ENCODE measurements around the gene ROBO2.

The ROBO2 gene

GRCh38 chr3:77491961-77492360 is 452.1 kb downstream of the ROBO2 start:
- TF ChIP-seq ZFX (IDR thresholded peaks at IDR 0.05) (no peak), CTCF (conservative IDR thresholded peaks at IDR 0.05) (no peak)
- H3K27ac ChIP-seq, result no peak overlapping the region

GRCh38 chr3:77500721-77501120 is 460.8 kb downstream of the ROBO2 start:
- TF ChIP-seq CTCF (conservative IDR thresholded peaks at IDR 0.05) (no peak), ZFX (IDR thresholded peaks at IDR 0.05) (no peak)
- H3K27ac ChIP-seq, result no peak overlapping the region

- TF ChIP-seq ZFX (IDR thresholded peaks at IDR 0.05) (no peak), CTCF (conservative IDR thresholded peaks at IDR 0.05) (0 out of 2 replicates have a peak, but pooled peaks have one; percentile 4)
- no peak overlapping the region for H3K27ac ChIP-seq
Observed at GRCh38 chr3:77506384-77506783, 466.5 kb downstream of the ROBO2 start.

GRCh38 chr3:77513542-77513941 is 473.6 kb downstream of the ROBO2 start:
- no peak overlapping the region for H3K27ac ChIP-seq
- TF ChIP-seq CTCF (conservative IDR thresholded peaks at IDR 0.05) (no peak), ZFX (IDR thresholded peaks at IDR 0.05) (no peak)

GRCh38 chr3:77514766-77515165 is 474.9 kb downstream of the ROBO2 start:
- H3K27ac ChIP-seq, result no peak overlapping the region
- TF ChIP-seq CTCF (conservative IDR thresholded peaks at IDR 0.05), result no peak
- no peak for TF ChIP-seq ZFX (IDR thresholded peaks at IDR 0.05)

GRCh38 chr3:77524463-77524862 is 484.6 kb downstream of the ROBO2 start:
- no peak overlapping the region for H3K27ac ChIP-seq
- TF ChIP-seq CTCF (conservative IDR thresholded peaks at IDR 0.05) (no peak), ZFX (IDR thresholded peaks at IDR 0.05) (no peak)

GRCh38 chr3:77524946-77525682 is 485.2 kb downstream of the ROBO2 start:
- no peak for TF ChIP-seq ZFX (IDR thresholded peaks at IDR 0.05)
- TF ChIP-seq CTCF (conservative IDR thresholded peaks at IDR 0.05), result no peak

More at GRCh38 chr3:77524946-77525682, 485.2 kb downstream of the ROBO2 start:
- H3K27ac ChIP-seq, result no peak overlapping the region
